ENCODE data around the gene MEF2D. TPM values are rescaled to one million over a fixed set of nuclear protein-coding genes. Genes with fewer than 3 reads are reported as not detected.

MEF2D gene
- total and polyA plus RNA-seq, 3 donors from 2014 or later, result 34.4 to 113 (median 96.8) TPM

- Histone ChIP-seq H3K9me3 (no peaks in the 10 kb centered on the region), H3K27me3 (no peaks in the 10 kb centered on the region), H3K27ac (no peak overlapping the region), H3K36me3 (ENCODE audit: low read depth, missing control alignments) (no peaks in the 10 kb centered on the region), H3K4me3 (no peak overlapping the region), H3K4me1 (peaks cover 7% of the 10 kb centered on the region)
- no peak for DNase-seq
- intact Hi-C loops (cut with DNase I; ENCODE audit: low total_unique reads), result no loop called here
- TF ChIP-seq CTCF (IDR thresholded peaks at IDR 0.05) (no peak), POLR2A (IDR thresholded peaks at IDR 0.05) (no peak)
These were observed 21.9 kb upstream of the MEF2D start for GRCh38 chr1:156522443-156522970.

- no peak overlapping the region for H3K4me3 ChIP-seq
- TF ChIP-seq CTCF (IDR thresholded peaks at IDR 0.05) (no peak), POLR2A (IDR thresholded peaks at IDR 0.05) (no peak)
- DNase-seq, result no peak
These were observed 17.2 kb upstream of the MEF2D start for GRCh38 chr1:156517748-156518147.

GRCh38 chr1:156516821-156517220, 16.2 kb upstream of the MEF2D start:
- H3K27ac ChIP-seq, result no peak overlapping the region
- no peaks in the 10 kb centered on the region for H3K4me1 ChIP-seq
- no peaks in the 10 kb centered on the region for H3K36me3 ChIP-seq (ENCODE audit: low read depth, missing control alignments)
- H3K4me3 ChIP-seq, result no peak overlapping the region
- intact Hi-C loops (cut with DNase I; ENCODE audit: low total_unique reads), result no loop called here
- WGBS, 2 donors, result 71 to 86% methylated on average over 4 of the region's 4 CpGs
- no peak for TF ChIP-seq CTCF (IDR thresholded peaks at IDR 0.05)
- TF ChIP-seq POLR2A (IDR thresholded peaks at IDR 0.05), result no peak
- H3K9me3 ChIP-seq, result no peaks in the 10 kb centered on the region
- DNase-seq, result no peak
- H3K27me3 ChIP-seq, result no peaks in the 10 kb centered on the region

More at GRCh38 chr1:156517748-156518147, 17.2 kb upstream of the MEF2D start:
- Histone ChIP-seq H3K36me3 (ENCODE audit: low read depth, missing control alignments) (no peaks in the 10 kb centered on the region), H3K27ac (no peak overlapping the region), H3K9me3 (no peaks in the 10 kb centered on the region), H3K4me1 (no peaks in the 10 kb centered on the region), H3K27me3 (no peaks in the 10 kb centered on the region)
- intact Hi-C loops (cut with DNase I; ENCODE audit: low total_unique reads), result no loop called here
- WGBS, 2 donors, result 73 to 83% methylated on average over 4 of the region's 4 CpGs

GRCh38 chr1:156515956-156516355, 15.4 kb upstream of the MEF2D start:
- intact Hi-C loops (cut with DNase I; ENCODE audit: low total_unique reads), result no loop called here
- TF ChIP-seq CTCF (IDR thresholded peaks at IDR 0.05) (no peak), POLR2A (IDR thresholded peaks at IDR 0.05) (no peak)
- no peaks in the 10 kb centered on the region for H3K36me3 ChIP-seq (ENCODE audit: low read depth, missing control alignments)
- no peak overlapping the region for H3K27ac ChIP-seq
- H3K9me3 ChIP-seq, result no peaks in the 10 kb centered on the region
- H3K4me1 ChIP-seq, result peaks cover 6% of the 10 kb centered on the region
- H3K27me3 ChIP-seq, result no peaks in the 10 kb centered on the region
- no peak for DNase-seq
- 50 to 63% methylated on average over 2 of the region's 2 CpGs for WGBS, 2 donors
- H3K4me3 ChIP-seq, result no peak overlapping the region

- Histone ChIP-seq H3K36me3 (ENCODE audit: low read depth, missing control alignments) (no peaks in the 10 kb centered on the region), H3K27ac (no peak overlapping the region), H3K4me1 (peaks cover 33% of the 10 kb centered on the region), H3K4me3 (no peak overlapping the region), H3K27me3 (no peaks in the 10 kb centered on the region), H3K9me3 (no peaks in the 10 kb centered on the region)
- TF ChIP-seq CTCF (IDR thresholded peaks at IDR 0.05) (no peak), POLR2A (IDR thresholded peaks at IDR 0.05) (no peak)
- intact Hi-C loops (cut with DNase I; ENCODE audit: low total_unique reads), result no loop called here
- no peak for DNase-seq
- WGBS, 2 donors, result 72 to 78% methylated on average over 8 to 9 of the region's 9 CpGs
These were observed 12.6 kb upstream of the MEF2D start for GRCh38 chr1:156513185-156513584.

All from testis (tissue), 3 donors.